ENCODE results near the gene PPP1R27. TPM values are rescaled to one million over a fixed set of nuclear protein-coding genes. Genes with fewer than 3 reads are reported as not detected.

Gene PPP1R27
- total and polyA plus RNA-seq, 2 donors (not counting 3 experiments of a cell fraction or from before 2014, with no cell fraction given): not detected

- ChIA-PET POLR2A (no interaction called here), CTCF (no interaction called here)
- Histone ChIP-seq H3K79me2 (ENCODE audit: control insufficient read depth, insufficient read depth, low read length) (no peaks in the 10 kb centered on the region), H3K9ac (replicated peaks; ENCODE audit: extremely low read depth, insufficient read depth, low read length) (no peak overlapping the region), H4K20me1 (replicated peaks; ENCODE audit: control insufficient read depth, extremely low read depth, insufficient read depth, low read length) (no peaks in the 10 kb centered on the region), H3K9me1 (replicated peaks; ENCODE audit: control insufficient read depth, extremely low read depth, insufficient read depth, low read length) (no peaks in the 10 kb centered on the region), H2AFZ (ENCODE audit: low read depth, low read length) (no peak overlapping the region), H3K27me3 (ENCODE audit: control insufficient read depth in 2 of 2, insufficient read depth in 2 of 2, low read length in 2 of 2) (no peaks in the 10 kb centered on the region), H3K4me2 (ENCODE audit: insufficient read depth, low read length) (no peak overlapping the region), H3K36me3 (ENCODE audit: control insufficient read depth in 2 of 2, extremely low read depth in 1 of 2, insufficient read depth in 2 of 2, low read length in 2 of 2) (no peaks in the 10 kb centered on the region), H3K4me3 (replicated peaks in 1 of 3; ENCODE audit: insufficient read depth in 1 of 3, low read depth in 1 of 3, low read length in 3 of 3) (no peak overlapping the region), H3K4me1 (ENCODE audit: control insufficient read depth, extremely low read depth, insufficient read depth, low read length) (no peaks in the 10 kb centered on the region), H3K27ac (ENCODE audit: insufficient read depth, low read depth, low read length) (no peak overlapping the region), H3K9me3 (replicated peaks; ENCODE audit: control insufficient read depth, insufficient read depth, low read length) (no peaks in the 10 kb centered on the region)
- no TSS peak for BruUV-seq (replicated peaks)
- no peak for DNase-seq (ENCODE audit: low read depth, low spot score)
- no peak for FAIRE-seq
- TF ChIP-seq FOS (IDR thresholded peaks at IDR 0.05; ENCODE audit: borderline replicate concordance, insufficient read depth, low read length): no peak
- TF ChIP-seq POLR2AphosphoS5 (IDR thresholded peaks at IDR 0.05; ENCODE audit: insufficient read depth, low read depth, low read length): no peak
- TF ChIP-seq JUN (IDR thresholded peaks at IDR 0.05; ENCODE audit: borderline replicate concordance, insufficient read depth, insufficient read length, low read depth): no peak
- TF ChIP-seq EZH2 (IDR thresholded peaks at IDR 0.05; ENCODE audit: borderline replicate concordance, low read depth, low read length, severe bottlenecking): no peak
- no peak for TF ChIP-seq GATA2 (IDR thresholded peaks at IDR 0.05; ENCODE audit: insufficient read depth, insufficient read length, low read depth, low read length)
- no peak for TF ChIP-seq CTCF (IDR thresholded peaks at IDR 0.05; ENCODE audit: extremely low read depth in 1 of 2, insufficient read depth in 1 of 2, low read depth in 1 of 2, low read length in 2 of 2)
- no peak for TF ChIP-seq MYC (IDR thresholded peaks at IDR 0.05; ENCODE audit: low read depth, low read length)
- dilution Hi-C loops (cut with MboI; ENCODE audit: extremely low pct_ligation_motif_present, low sequenced_read_pairs): no loop called here
- intact Hi-C loops (cut with micrococcal nuclease): no loop called here
Measured at GRCh38 chr17:81811705-81812570, 22.9 kb downstream of the PPP1R27 start.

All from endothelial cell of umbilical vein (primary cell).